Mammary epithelial cell (primary cell): ENCODE measurements around the gene MICAL1.

Source experiments
- EZH2 ChIP-seq: IDR thresholded peaks from 2 replicates; pipeline ENCODE4 v1.6.1; 2012; ENCODE audit warnings: low read length, inconsistent platforms, borderline replicate concordance
- TF ChIP-seq, protein P1 (sequence below), 2 donors: IDR thresholded peaks in 1 of 2; conservative IDR thresholded peaks in 1 of 2; 2 replicates each; pipeline ENCODE4 v1.5.1; 2011 to 2012; ENCODE audit warnings: inconsistent platforms in 2 of 2, low read length in 2 of 2, mild to moderate bottlenecking in 2 of 2, control low read depth in 1 of 2, low read depth in 1 of 2; ENCODE audit not compliant: insufficient read depth in 1 of 2; ENCODE audit errors: extremely low read depth in 1 of 2

DNA sequence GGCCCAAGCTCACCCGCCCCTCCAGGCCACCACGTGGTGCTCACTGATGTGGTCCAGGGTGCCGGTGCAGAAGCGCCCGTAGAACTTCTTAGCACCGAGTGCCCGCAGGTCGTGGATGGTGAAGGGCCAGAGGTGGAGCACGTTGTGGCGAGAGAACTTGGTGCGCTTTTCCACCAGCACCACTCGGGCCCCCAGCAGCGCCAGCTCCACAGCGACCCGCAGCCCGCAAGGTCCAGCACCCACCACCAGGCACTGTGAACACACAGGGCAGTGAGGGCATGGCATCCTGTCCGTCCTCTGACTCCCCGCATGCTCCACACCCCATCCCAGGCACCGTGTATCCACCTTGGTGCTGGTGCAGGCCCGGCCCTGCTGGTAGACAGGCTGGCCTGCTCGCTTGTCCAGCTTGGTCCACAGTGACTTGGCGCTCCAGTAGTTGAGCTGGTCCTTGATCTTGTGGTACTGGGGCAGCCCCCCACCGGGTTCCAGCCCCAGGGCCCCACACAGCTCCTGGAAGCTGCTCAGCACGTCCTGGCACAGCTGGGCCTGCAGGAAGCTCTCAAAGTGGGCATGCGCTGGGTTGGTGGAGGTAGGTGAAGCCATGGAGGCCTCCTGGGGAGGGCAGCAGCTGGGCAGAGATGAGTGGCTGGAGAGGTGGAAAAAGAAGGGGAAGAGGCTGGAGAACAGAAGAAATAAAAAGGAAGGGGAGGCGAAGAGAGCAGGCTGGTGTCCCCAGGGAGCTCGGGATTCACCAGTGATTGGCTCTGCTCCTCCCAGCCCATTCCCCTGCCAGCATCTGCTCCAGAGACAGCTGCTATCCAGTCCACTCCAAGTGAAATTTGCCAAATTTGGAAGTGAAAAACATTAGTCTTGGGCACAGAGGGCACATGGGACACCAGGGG, 1.7 kb downstream of the MICAL1 start:
- TF ChIP-seq EZH2 = no peak
- TF ChIP-seq, protein P1, sequence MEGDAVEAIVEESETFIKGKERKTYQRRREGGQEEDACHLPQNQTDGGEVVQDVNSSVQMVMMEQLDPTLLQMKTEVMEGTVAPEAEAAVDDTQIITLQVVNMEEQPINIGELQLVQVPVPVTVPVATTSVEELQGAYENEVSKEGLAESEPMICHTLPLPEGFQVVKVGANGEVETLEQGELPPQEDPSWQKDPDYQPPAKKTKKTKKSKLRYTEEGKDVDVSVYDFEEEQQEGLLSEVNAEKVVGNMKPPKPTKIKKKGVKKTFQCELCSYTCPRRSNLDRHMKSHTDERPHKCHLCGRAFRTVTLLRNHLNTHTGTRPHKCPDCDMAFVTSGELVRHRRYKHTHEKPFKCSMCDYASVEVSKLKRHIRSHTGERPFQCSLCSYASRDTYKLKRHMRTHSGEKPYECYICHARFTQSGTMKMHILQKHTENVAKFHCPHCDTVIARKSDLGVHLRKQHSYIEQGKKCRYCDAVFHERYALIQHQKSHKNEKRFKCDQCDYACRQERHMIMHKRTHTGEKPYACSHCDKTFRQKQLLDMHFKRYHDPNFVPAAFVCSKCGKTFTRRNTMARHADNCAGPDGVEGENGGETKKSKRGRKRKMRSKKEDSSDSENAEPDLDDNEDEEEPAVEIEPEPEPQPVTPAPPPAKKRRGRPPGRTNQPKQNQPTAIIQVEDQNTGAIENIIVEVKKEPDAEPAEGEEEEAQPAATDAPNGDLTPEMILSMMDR (conservative IDR thresholded peaks at IDR 0.05 in 1 of 2, IDR thresholded peaks at IDR 0.05 in 1 of 2; ENCODE audit: extremely low read depth in 1 of 2, insufficient read depth in 1 of 2, low read depth in 1 of 2, low read length in 2 of 2) = no peak
